ENCODE data around the gene F2R. TPM values are rescaled to one million over a fixed set of nuclear protein-coding genes. Genes with fewer than 3 reads are reported as not detected.

Gene F2R
- total and polyA plus RNA-seq, 9 of the 15 experiments (the other 6 are each of a cell fraction or from before 2014, with no cell fraction given) = 4.0 to 34.7 (median 15.1) TPM

DNA sequence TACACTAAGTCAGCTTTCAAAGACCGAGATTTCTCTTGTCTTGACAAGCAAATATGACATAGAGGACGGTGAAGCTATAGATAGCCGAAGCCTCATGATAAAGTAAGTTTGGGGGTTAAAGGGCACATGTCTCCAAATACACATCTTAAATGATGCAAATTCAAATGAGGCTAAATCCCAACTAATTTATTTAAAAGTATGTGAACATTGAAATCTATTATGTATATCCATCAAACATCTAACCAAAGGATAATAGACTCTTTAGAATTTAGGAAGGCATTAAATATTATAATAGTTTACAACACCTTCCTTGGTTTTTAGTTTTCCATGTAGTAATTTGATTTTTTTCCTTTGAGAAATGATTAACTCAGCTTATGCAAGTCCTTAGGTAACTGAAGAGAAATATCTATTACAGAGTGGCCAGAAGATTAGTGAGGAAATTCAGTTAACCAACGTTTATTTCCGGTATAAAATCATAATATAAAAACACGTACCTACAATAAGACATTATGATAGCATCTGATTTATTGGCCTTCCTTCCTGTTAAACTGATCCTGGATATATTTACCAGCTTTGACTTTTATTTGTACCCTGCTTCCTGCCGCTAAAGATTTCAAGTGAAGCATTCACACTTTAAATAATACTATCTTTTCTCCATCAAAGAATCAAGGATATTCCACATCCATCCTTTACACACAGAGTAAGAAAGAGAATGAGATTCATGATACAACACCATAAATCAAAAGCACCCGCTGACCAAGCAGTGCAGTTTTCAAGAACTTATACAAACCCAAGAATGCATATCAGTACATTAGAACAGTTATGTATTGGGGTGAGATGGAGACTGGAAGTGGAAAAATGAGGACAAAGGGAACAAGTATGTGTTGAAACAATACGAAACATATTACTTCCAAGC is 31.9 kb upstream of the F2R start:
- 50% methylated on average over 9 of the region's 9 CpGs for WGBS (ENCODE audit: insufficient coverage, low coverage, missing lambda C conversion rate)
- no TSS peak for BruUV-seq (replicated peaks)
- H2AFZ ChIP-seq (ENCODE audit: low read depth, low read length) = no peak overlapping the region; the same call in 1 of the 2 replicates
- no peaks in the 10 kb centered on the region for H3K36me3 ChIP-seq (ENCODE audit: control insufficient read depth, insufficient read depth, low read length)
- no peak overlapping the region for H3K9ac ChIP-seq (ENCODE audit: insufficient read depth in 1 of 2, low read depth in 2 of 2, low read length in 2 of 2)
- H3K4me3 ChIP-seq = no peak overlapping the region
- intact Hi-C loops (cut with micrococcal nuclease) = no loop called here
- no peaks in the 10 kb centered on the region for H4K20me1 ChIP-seq (replicated peaks; ENCODE audit: control insufficient read depth, insufficient read depth, low read length)
- H3K9me3 ChIP-seq (replicated peaks; ENCODE audit: control insufficient read depth, insufficient read depth, low read depth, low read length) = no peaks in the 10 kb centered on the region
- no peaks in the 10 kb centered on the region for H3K27me3 ChIP-seq (ENCODE audit: control insufficient read depth in 2 of 2, insufficient read depth in 2 of 2, low read length in 2 of 2)
- no peak overlapping the region for H3K27ac ChIP-seq (ENCODE audit: extremely low read depth, low read depth, low read length)
- DNase-seq (ENCODE audit: extremely low read depth in 1 of 4, low spot score in 3 of 4) (no peak), FAIRE-seq (no peak), ATAC-seq (no peak)
- in situ Hi-C loops (cut with MboI) = no loop called here
- no peaks in the 10 kb centered on the region for H3K9me1 ChIP-seq (ENCODE audit: control insufficient read depth, insufficient read depth, low read length)
- ChIA-PET POLR2A (interaction anchor here (0.6 to 1.2 kb wide), 3 partner anchors 9 to 26 kb away, joined by 3 to 4 read pairs (median 3); no protein-coding TSS in a partner anchor), CTCF (ENCODE audit: low intra/inter-chr PET ratio) (no interaction called here)
- H3K4me2 ChIP-seq (ENCODE audit: insufficient read depth, low read length) = no peak overlapping the region
- H3K4me1 ChIP-seq (replicated peaks in 1 of 2; ENCODE audit: control insufficient read depth in 2 of 2, insufficient read depth in 2 of 2, low read length in 2 of 2) = peaks cover 0 to 18% of the 10 kb centered on the region in 2 experiments; a peak in 4 of 5 replicates
- H3K79me2 ChIP-seq (ENCODE audit: control insufficient read depth, insufficient read depth, low read length) = no peaks in the 10 kb centered on the region
- TF ChIP-seq GTF2A2 (tag; IDR thresholded peaks at IDR 0.05) (no peak), RBM15 (IDR thresholded peaks at IDR 0.05; ENCODE audit: insufficient read depth, low read length) (no peak), HDAC3 (IDR thresholded peaks at IDR 0.05; ENCODE audit: borderline replicate concordance, partially characterized antibody) (no peak), CHD1 (IDR thresholded peaks at IDR 0.05; ENCODE audit: low read length) (no peak), XRCC3 (IDR thresholded peaks at IDR 0.05) (no peak), NR2F6 (CRISPR knock-in tag; IDR thresholded peaks at IDR 0.05) (no peak), ZBTB8A (IDR thresholded peaks at IDR 0.05; ENCODE audit: partially characterized antibody) (no peak), DPF2 (IDR thresholded peaks at IDR 0.05) (no peak), SMARCA5 (IDR thresholded peaks at IDR 0.05) (no peak), POLR3A (IDR thresholded peaks at IDR 0.05; ENCODE audit: borderline replicate concordance, extremely low read depth, insufficient read depth, insufficient read length) (no peak), HDAC1 (IDR thresholded peaks at IDR 0.05) (no peak), DDX20 (tag; IDR thresholded peaks at IDR 0.05; ENCODE audit: low read depth) (no peak), TFAM (CRISPR knock-in tag; conservative IDR thresholded peaks at IDR 0.05) (no peak), NFRKB (IDR thresholded peaks at IDR 0.05; ENCODE audit: low read depth) (no peak), MEIS2 (IDR thresholded peaks at IDR 0.05; ENCODE audit: partially characterized antibody) (no peak)
- TF ChIP-seq, protein P1, sequence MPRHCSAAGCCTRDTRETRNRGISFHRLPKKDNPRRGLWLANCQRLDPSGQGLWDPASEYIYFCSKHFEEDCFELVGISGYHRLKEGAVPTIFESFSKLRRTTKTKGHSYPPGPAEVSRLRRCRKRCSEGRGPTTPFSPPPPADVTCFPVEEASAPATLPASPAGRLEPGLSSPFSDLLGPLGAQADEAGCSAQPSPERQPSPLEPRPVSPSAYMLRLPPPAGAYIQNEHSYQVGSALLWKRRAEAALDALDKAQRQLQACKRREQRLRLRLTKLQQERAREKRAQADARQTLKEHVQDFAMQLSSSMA (CRISPR knock-in tag; IDR thresholded peaks at IDR 0.05) = no peak
- TF ChIP-seq, protein P2, sequence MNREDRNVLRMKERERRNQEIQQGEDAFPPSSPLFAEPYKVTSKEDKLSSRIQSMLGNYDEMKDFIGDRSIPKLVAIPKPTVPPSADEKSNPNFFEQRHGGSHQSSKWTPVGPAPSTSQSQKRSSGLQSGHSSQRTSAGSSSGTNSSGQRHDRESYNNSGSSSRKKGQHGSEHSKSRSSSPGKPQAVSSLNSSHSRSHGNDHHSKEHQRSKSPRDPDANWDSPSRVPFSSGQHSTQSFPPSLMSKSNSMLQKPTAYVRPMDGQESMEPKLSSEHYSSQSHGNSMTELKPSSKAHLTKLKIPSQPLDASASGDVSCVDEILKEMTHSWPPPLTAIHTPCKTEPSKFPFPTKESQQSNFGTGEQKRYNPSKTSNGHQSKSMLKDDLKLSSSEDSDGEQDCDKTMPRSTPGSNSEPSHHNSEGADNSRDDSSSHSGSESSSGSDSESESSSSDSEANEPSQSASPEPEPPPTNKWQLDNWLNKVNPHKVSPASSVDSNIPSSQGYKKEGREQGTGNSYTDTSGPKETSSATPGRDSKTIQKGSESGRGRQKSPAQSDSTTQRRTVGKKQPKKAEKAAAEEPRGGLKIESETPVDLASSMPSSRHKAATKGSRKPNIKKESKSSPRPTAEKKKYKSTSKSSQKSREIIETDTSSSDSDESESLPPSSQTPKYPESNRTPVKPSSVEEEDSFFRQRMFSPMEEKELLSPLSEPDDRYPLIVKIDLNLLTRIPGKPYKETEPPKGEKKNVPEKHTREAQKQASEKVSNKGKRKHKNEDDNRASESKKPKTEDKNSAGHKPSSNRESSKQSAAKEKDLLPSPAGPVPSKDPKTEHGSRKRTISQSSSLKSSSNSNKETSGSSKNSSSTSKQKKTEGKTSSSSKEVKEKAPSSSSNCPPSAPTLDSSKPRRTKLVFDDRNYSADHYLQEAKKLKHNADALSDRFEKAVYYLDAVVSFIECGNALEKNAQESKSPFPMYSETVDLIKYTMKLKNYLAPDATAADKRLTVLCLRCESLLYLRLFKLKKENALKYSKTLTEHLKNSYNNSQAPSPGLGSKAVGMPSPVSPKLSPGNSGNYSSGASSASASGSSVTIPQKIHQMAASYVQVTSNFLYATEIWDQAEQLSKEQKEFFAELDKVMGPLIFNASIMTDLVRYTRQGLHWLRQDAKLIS (CRISPR knock-in tag; IDR thresholded peaks at IDR 0.05) = no peak
- TF ChIP-seq, protein P3, sequence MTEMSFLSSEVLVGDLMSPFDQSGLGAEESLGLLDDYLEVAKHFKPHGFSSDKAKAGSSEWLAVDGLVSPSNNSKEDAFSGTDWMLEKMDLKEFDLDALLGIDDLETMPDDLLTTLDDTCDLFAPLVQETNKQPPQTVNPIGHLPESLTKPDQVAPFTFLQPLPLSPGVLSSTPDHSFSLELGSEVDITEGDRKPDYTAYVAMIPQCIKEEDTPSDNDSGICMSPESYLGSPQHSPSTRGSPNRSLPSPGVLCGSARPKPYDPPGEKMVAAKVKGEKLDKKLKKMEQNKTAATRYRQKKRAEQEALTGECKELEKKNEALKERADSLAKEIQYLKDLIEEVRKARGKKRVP (CRISPR knock-in tag; IDR thresholded peaks at IDR 0.05) = no peak
